Stimulated activated CD4-positive, alpha-beta T cell treated with anti-CD3 and anti-CD28 coated beads, Interleukin-4, amount 100 ng/mL, for 1 hour (primary cell): ENCODE results near the gene TMEM202.
"Not testable (repeated sequence)": the region's sequence is repeated elsewhere in the genome, so short reads cannot be mapped to it uniquely, and the experiment has no call there.

ENCODE experiments used
- DNase-seq: peaks from one replicate; pipeline ENCODE4 v3.0.0-alpha.2; 2020

The TMEM202 gene

DNA sequence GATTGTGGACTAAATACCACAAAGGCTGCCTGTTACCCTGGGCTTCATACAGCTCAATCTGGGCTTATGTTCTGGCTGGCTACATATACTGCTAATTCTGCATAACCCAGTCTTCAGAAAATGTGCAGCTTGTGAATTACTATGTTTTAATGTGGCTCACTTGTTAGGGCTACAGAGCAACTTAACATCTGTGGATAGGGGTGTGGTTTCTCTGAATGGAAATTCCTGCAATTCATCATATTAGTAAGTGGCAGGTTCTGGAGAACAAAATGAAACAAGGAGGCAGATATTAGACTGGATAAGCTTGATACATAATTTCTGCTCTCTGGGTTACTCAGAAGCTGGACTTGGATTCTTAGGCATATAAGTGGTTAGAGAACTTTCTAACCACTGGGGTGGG is 6.7 kb downstream of the TMEM202 start:
- no peak for DNase-seq

DNA sequence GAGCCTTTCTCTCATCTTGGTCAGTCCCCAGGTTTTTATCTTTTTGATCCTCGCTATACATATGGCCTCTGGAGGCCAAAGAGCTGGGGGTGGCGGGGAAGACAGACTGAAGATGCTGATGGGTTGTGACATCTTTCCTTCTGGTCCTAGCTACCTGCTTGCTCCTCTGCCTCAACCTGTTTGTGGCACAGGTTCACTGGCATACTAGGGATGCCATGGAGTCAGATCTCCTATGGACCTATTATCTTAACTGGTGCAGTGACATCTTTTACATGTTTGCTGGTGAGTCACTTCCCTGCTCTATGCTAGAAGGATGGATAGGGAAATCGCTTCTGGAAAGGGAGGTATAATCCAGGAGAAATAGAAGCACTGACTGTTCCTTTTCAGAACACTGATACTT is 8.8 kb downstream of the TMEM202 start:
- no peak for DNase-seq

DNA sequence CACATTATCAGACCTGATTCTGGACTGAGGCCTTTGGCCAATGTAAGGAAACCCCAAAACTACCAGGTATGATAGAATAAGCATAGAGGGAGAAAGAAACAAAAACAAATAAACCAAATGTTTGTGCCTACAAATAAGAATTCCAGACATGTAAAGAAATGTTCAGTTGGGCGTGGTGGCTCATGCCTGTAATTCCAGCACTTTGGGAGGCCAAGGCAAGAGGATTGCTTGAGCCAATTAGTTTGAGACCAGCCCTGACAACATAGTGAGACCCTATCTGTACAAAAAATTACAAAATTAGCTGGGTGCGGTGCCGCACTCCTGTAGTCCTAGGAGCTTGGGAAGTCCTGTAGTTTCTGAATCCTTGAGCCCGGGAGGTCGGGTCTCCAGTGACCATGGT is 13.0 kb downstream of the TMEM202 start:
- no peak for DNase-seq

GRCh38 chr15:72411544-72411943 is 13.4 kb downstream of the TMEM202 start:
- DNase-seq, result no peak

GRCh38 chr15:72413337-72413736 is 15.2 kb downstream of the TMEM202 start:
- DNase-seq, result not testable (repeated sequence)

DNA sequence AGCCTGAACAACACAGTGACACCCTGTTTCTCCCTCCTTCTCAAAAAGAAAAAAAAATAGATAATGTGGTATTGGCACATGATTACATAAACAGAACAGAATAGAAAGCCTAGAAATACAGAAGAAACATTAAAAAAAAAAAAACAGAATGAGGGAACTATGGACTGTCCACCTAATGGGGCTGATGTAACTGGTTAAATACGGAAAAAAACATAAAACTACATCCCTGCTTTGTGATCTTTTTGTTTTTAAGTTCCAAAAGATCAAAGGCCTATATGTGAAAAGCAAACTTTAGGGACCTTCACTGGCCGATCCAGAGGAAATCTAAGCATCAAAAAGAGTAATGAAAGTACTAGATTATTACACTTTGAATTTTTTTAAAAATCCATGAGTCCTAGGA is 17.2 kb downstream of the TMEM202 start:
- DNase-seq, result no peak

- DNase-seq, result not testable (repeated sequence)
Observed at GRCh38 chr15:72419768-72420167, 21.7 kb downstream of the TMEM202 start.

DNA sequence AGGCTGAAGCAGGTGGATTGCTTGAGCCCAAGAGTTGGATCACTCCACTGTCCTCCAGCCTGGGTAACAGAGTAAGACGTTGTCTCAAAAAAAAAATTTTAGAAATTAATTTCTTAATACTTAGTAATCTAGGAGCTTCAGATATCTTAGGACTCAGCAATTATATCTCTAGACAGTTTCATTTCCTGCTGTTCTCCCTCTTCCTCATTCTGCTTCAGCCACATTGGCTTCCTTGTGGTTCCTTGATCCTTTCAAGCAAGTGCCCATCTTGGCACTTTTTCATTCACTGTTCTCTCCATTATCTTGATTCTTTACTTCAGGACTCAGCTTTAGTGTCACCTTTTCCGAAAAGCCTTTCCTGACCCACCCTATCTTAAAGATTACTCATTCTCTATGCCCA is 22.5 kb downstream of the TMEM202 start:
- DNase-seq, result no peak

- no peak for DNase-seq
Observed at GRCh38 chr15:72421484-72421883, 23.4 kb downstream of the TMEM202 start.

DNA sequence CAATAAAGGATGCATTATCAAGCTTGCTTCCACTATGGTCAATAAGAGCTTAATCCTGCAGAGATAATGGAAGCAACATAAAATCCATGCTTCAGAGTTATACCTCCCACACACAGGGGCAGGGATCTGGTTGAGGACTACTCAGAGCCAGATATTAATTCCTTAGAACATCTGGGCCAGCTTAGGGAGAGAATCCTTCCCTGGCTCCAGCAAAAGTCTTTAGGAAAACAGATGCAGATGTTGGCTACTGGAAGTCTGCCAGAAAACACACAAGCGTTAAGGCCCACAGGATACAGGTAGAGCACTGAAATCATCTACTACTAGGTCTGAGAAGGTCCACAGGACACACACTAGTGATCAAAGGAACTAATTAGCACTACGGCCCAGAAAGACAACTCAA is 25.2 kb downstream of the TMEM202 start:
- DNase-seq, result no peak

DNA sequence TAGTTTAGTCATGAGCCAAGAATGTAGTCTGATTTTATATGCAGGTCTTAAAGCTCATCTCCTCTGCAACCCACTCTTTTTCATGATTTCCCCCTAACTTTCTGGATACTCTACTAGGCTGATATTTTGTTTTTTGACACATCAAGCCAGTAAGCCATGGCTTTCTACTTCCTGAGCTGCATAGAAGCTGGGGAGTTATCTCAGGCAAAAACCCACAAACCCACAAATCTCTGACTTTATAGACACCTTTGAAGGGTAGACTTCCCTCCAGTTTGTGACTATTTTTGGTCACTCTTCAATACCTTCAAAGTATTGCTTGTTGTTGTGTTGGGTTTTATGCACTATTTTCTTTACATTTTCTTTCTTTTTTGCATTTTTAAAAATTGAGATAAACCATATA is 28.6 kb downstream of the TMEM202 start:
- no peak for DNase-seq

DNA sequence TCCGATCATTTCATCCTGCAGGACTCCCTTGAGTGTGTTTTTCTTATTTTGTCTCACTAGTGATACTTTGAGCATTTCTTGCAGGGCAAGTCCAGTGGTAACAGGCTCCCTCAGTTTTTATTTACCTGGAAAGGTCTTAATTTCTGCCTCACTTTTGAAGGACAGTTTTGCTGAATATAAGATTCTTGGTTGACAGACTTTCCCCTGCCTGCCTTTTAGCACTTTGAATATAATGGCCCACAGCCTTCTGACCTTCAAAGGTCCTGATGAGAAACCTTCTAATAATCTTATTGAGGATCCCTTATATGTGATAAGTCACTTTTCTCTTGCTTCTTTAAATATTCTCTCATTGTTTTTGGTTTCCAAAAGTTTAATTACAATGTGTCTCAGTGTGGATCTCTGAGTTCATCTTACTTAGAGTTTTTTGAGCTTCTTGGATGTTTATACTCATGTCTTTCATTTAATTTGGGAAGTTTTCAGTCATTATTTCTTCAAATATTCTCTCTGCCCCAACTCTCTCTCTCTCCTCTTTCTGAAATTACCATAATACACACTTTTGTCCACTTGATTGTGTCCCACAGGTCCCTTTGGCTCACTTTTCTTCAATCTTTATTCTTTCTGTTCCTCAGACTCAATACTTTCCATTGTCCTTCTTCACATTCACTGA is 39.7 kb downstream of the TMEM202 start:
- DNase-seq, result no peak

- DNase-seq, result not testable (repeated sequence)
Observed at GRCh38 chr15:72442848-72443247, 44.7 kb downstream of the TMEM202 start.

GRCh38 chr15:72445426-72445825 is 47.3 kb downstream of the TMEM202 start:
- DNase-seq, result no peak

GRCh38 chr15:72450805-72451204 is 52.7 kb downstream of the TMEM202 start:
- no peak for DNase-seq

DNA sequence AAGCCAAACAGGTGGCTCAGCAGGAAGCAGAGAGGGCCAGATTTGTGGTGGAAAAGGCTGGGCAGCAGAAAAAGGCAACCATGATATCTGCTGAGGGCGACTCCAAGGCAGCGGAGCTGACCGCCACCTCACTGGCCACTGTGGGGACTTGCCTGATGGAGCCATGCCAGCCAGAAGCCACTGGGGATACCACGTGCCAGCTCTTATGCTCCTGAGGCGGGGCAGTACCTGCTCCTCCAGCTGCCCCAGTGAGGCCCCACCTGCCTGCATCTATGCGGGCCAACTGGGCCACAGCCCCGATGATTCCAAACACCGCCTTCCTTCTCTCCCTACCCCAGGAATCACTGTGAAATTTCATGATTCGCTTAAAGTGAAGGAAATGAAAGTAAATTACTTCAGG is 53.1 kb downstream of the TMEM202 start:
- DNase-seq, result no peak

- DNase-seq, result no peak
Observed at GRCh38 chr15:72456684-72457083, 58.6 kb downstream of the TMEM202 start.
